IMR-90 (cell line): Measurements from ENCODE around the gene BCAR1. TPM values are rescaled to one million over a fixed set of nuclear protein-coding genes. Genes with fewer than 3 reads are reported as not detected.
A peak's percentile ranks its signal among the peaks of the same experiment; 100 is the strongest.

Source experiments
- ATAC-seq: fragments of 200-7000 bp; cut with Tn5 transposase; 2 replicates; pipeline ENCODE4 v1.9.1; 2020; ENCODE audit warnings: low read depth, mild to moderate bottlenecking, moderate library complexity
- BruUV-seq: library from RNA; stranded (reverse); fragments of 400-500 nt; replicated peaks from 2 replicates; lab custom pipeline; 2021; lab: Mats Ljungman, UMichigan
- CTCF ChIA-PET: fragments of 300-600 bp; formaldehyde crosslinking; extraction: SDS; loops from one replicate; lab custom pipeline; 2021; ENCODE audit warnings: antibody characterized with exemption; lab: Yijun Ruan, JAX
- POLR2A ChIA-PET: fragments of 300-600 bp; sonication (Branson Sonifier 250); formaldehyde crosslinking; loops from one replicate; lab custom pipeline; 2022; ENCODE audit warnings: antibody characterized with exemption; ENCODE audit not compliant: unreplicated experiment; lab: Charles Lee
- DNase-seq: peaks from one replicate; pipeline ENCODE4 v3.0.0; 2013
- H2AFZ ChIP-seq: replicated peaks from 2 replicates; pipeline ENCODE3; 2013; ENCODE audit warnings: low read length, mild to moderate bottlenecking; ENCODE audit not compliant: poor library complexity
- H2AK5ac ChIP-seq: 2 replicates; pipeline ENCODE4 v1.6.1; 2013; ENCODE audit warnings: low read depth, low read length, inconsistent platforms
- H2AK9ac ChIP-seq: replicated peaks from 2 replicates; pipeline ENCODE3; 2013; ENCODE audit warnings: mild to moderate bottlenecking, low read depth, low read length, moderate library complexity; ENCODE audit not compliant: poor library complexity
- H2BK120ac ChIP-seq: 2 replicates; pipeline ENCODE4 v1.6.1; 2013; ENCODE audit warnings: low read depth, low read length, inconsistent platforms
- H2BK15ac ChIP-seq: 3 replicates; pipeline ENCODE4 v1.6.1; 2013; ENCODE audit warnings: low read depth, low read length, inconsistent platforms
- H2BK20ac ChIP-seq: 2 replicates; pipeline ENCODE4 v1.6.1; 2013; ENCODE audit warnings: low read depth, mild to moderate bottlenecking, inconsistent platforms, low read length, moderate library complexity
- H2BK5ac ChIP-seq: 2 replicates; pipeline ENCODE4 v1.6.1; 2013; ENCODE audit warnings: mild to moderate bottlenecking, low read depth, low read length, inconsistent platforms; ENCODE audit not compliant: poor library complexity, severe bottlenecking
- H3K14ac ChIP-seq: replicated peaks from 2 replicates; pipeline ENCODE4 v1.6.1; 2013; ENCODE audit warnings: low read depth, low read length, inconsistent platforms
- H3K18ac ChIP-seq: 2 replicates; pipeline ENCODE4 v1.6.1; 2013; ENCODE audit warnings: low read depth, low read length, control low read depth
- H3K23ac ChIP-seq: 2 replicates; pipeline ENCODE4 v1.6.1; 2013; ENCODE audit warnings: low read depth, low read length, inconsistent platforms
- H3K27ac ChIP-seq: 2 replicates; pipeline ENCODE4 v1.5.1; 2013; ENCODE audit warnings: mild to moderate bottlenecking, control low read depth, low read length; ENCODE audit not compliant: insufficient read depth
- H3K27me3 ChIP-seq: 2 replicates; pipeline ENCODE4 v1.6.1; 2013; ENCODE audit warnings: low read length; ENCODE audit not compliant: control insufficient read depth, insufficient read depth
- H3K36me3 ChIP-seq: 2 replicates; pipeline ENCODE4 v1.6.1; 2013; ENCODE audit warnings: low read length, mixed read lengths; ENCODE audit not compliant: control insufficient read depth, insufficient read depth
- H3K4ac ChIP-seq: 2 replicates; pipeline ENCODE4 v1.6.1; 2013; ENCODE audit warnings: low read depth, low read length, inconsistent platforms
- H3K4me1 ChIP-seq: 2 replicates; pipeline ENCODE4 v1.6.1; 2013; ENCODE audit warnings: low read length, mixed read lengths; ENCODE audit not compliant: control insufficient read depth, insufficient read depth
- H3K4me2 ChIP-seq: 2 replicates; pipeline ENCODE4 v1.6.1; 2013; ENCODE audit warnings: low read depth, mild to moderate bottlenecking, control low read depth, low read length, moderate library complexity
- H3K4me3 ChIP-seq: 2 replicates; pipeline ENCODE4 v1.5.1; 2013; ENCODE audit warnings: low read depth, mild to moderate bottlenecking, control low read depth, low read length, moderate library complexity; ENCODE audit not compliant: insufficient read depth
- H3K56ac ChIP-seq: 2 replicates; pipeline ENCODE4 v1.6.1; 2013; ENCODE audit warnings: low read length, inconsistent platforms; ENCODE audit not compliant: insufficient read depth; ENCODE audit errors: extremely low read depth
- H3K79me1 ChIP-seq, 2 experiments: 2 replicates each; pipeline ENCODE4 v1.6.1; 2013; ENCODE audit warnings: low read length in 2 of 2, inconsistent platforms in 1 of 2, low read depth in 1 of 2
- H3K9ac ChIP-seq: 2 replicates; pipeline ENCODE4 v1.6.1; 2013; ENCODE audit warnings: low read depth, low read length, control low read depth
- H3K9me1 ChIP-seq: 2 replicates; pipeline ENCODE4 v1.6.1; 2013; ENCODE audit warnings: low read length, inconsistent platforms; ENCODE audit not compliant: insufficient read depth
- H3K9me3 ChIP-seq: 2 replicates; pipeline ENCODE4 v1.6.1; 2013; ENCODE audit warnings: low read length; ENCODE audit not compliant: control insufficient read depth, insufficient read depth
- H4K20me1 ChIP-seq: 2 replicates; pipeline ENCODE4 v1.6.1; 2013; ENCODE audit warnings: low read length, inconsistent platforms; ENCODE audit not compliant: insufficient read depth
- H4K5ac ChIP-seq: 2 replicates; pipeline ENCODE4 v1.6.1; 2013; ENCODE audit warnings: mild to moderate bottlenecking, low read depth, low read length, control low read depth
- H4K8ac ChIP-seq, 2 experiments: 2 replicates each; pipeline ENCODE4 v1.6.1; 2013; ENCODE audit warnings: low read depth in 2 of 2, low read length in 2 of 2, control low read depth in 1 of 2, inconsistent platforms in 1 of 2
- H4K91ac ChIP-seq: 2 replicates; pipeline ENCODE4 v1.6.1; 2013; ENCODE audit warnings: low read depth, low read length, inconsistent platforms; ENCODE audit not compliant: insufficient read depth
- BHLHE40 ChIP-seq: fragments of 150-350 bp; IDR thresholded peaks from 2 replicates; pipeline ENCODE4 v1.6.1; 2016; ENCODE audit warnings: mild to moderate bottlenecking, low read depth, low read length
- MAZ ChIP-seq: IDR thresholded peaks from 2 replicates; pipeline ENCODE4 v1.6.1; 2012; ENCODE audit warnings: low read depth, mild to moderate bottlenecking, low read length, improper control_type of control experiment, moderate library complexity, borderline replicate concordance
- WGBS, 2 experiments: methylation state at CpG; one replicate each; pipeline versions ENCODE4 v1.1.5 to v1.1.7; 2013; ENCODE audit warnings: missing lambda C conversion rate in 2 of 2; ENCODE audit not compliant: insufficient read length in 1 of 2; ENCODE audit errors: extremely low coverage in 2 of 2; 5-methylcytosine and 5-hydroxymethylcytosine counted together
- dilution Hi-C: fragments of 300-500 bp; cut with HindIII; formaldehyde crosslinking; loops from one replicate; pipeline ENCODE4 v1.14.3; 2018; ENCODE audit warnings: low sequenced_read_pairs; ENCODE audit not compliant: unreplicated experiment
- in situ Hi-C: fragments of 300-500 bp; cut with MboI; formaldehyde crosslinking; loops from 3 replicates; pipeline ENCODE4 v1.14.3; 2019; ENCODE audit warnings: low sequenced_read_pairs, inconsistent platforms, mixed read lengths
- intact Hi-C: fragments of 100-400 bp; cut with micrococcal nuclease; formaldehyde crosslinking; loops from 2 replicates; pipeline ENCODE4 v1.10.0; 2022
- polyA plus RNA-seq, 3 experiments: library from polyadenylated mRNA; depleted of rRNA; stranded (reverse); fragments of >200 nt; gene quantifications; 2 replicates each; pipeline ENCODE4 v1.2.3, GENCODE V29; 2012; ENCODE audit warnings: low replicate concordance in 1 of 3
- total RNA-seq: library from RNA; depleted of rRNA; stranded (reverse); fragments of >200 nt; gene quantifications from 2 replicates; pipeline ENCODE4 v1.2.3, GENCODE V29; 2012

Gene BCAR1
- total and polyA plus RNA-seq, 2 of the 4 experiments (the other 2 are of a cell fraction): 18.1 to 99.4 TPM

DNA sequence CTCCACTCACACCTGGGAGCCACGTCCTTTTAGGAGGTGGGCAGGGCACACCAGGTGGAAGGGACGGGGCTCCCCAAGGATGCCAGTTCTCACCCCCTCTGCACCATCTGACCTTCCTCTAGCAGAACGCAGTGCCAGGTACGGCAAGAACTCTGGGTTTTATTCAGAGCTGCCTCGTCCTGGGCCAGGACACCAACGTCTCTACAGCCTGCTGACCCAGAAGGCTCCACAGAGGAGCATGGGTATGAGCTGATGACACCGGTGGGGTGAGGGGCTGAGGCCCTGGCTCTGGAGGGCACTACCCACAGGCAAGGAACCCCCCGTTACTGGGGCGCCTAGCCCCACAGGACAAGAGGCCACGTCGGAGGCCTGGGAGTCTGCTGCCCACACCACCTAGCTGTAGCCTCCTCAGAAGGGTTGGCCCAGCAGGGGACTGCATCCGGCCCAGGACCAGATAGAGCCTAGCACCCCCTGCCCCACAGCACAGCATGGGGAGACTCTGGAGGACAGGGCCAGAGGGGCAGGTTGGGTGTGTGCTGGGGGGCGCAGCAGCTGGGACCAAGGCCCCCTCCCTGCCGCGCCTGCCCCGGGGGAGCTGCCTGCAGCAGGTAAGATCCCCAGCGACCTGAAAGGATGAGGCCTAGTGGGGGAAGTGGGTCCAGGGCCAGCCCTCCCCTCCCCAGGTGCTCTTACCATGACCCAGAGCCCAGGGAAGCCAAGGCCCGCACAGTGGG, 13.9 kb downstream of the BCAR1 start:
- no peaks in the 10 kb centered on the region for H3K27me3 ChIP-seq
- peaks cover 12 to 58% of the 10 kb centered on the region in 2 experiments for H3K79me1 ChIP-seq
- WGBS, 2 experiments: 85% methylated on average over 3 of the region's 18 CpGs; no CpG with 5 or more reads in 1 of the 2 experiments
- in situ Hi-C loops (no loop called here), dilution Hi-C loops (no loop called here), intact Hi-C loops (no loop called here)
- H2BK20ac ChIP-seq: 0 out of 2 replicates have a peak overlapping the region, but pooled peaks have one; percentile 18
- peak overlapping the region; percentile 45 for H3K9ac ChIP-seq
- peak overlapping the region; percentile 91 for H2AK5ac ChIP-seq
- peak overlapping the region; percentile 61 for H2AFZ ChIP-seq
- no peaks in the 10 kb centered on the region for H3K9me3 ChIP-seq
- H4K5ac ChIP-seq: 0 out of 2 replicates have a peak overlapping the region, but pooled peaks have one; percentile 28
- H3K4me1 ChIP-seq: peaks cover 33% of the 10 kb centered on the region
- POLR2A ChIA-PET: interaction anchor here (1.0 kb wide), 1 partner anchor 13 kb away, joined by 21 read pairs; no protein-coding TSS in a partner anchor
- 0 out of 3 replicates have a peak overlapping the region, but pooled peaks have one; percentile 80 for H2BK15ac ChIP-seq
- peak overlapping the region in 1 of 2 experiments; percentile 59; a peak in 2 of 4 replicates for H4K8ac ChIP-seq
- no peak overlapping the region for H3K18ac ChIP-seq
- peak overlapping the region; percentile 55 for H3K27ac ChIP-seq
- H3K56ac ChIP-seq: no peak overlapping the region
- H3K36me3 ChIP-seq: peaks cover 75% of the 10 kb centered on the region
- peak overlapping the region; percentile 74; the same call in 1 of the 2 replicates for H3K14ac ChIP-seq
- TF ChIP-seq MAZ (no peak), BHLHE40 (no peak)
- H3K23ac ChIP-seq: peak overlapping the region; percentile 85; the same call in 1 of the 2 replicates
- ATAC-seq (no peak), DNase-seq (no peak)
- H2BK120ac ChIP-seq: peak overlapping the region; percentile 42; the same call in 1 of the 2 replicates
- no peak overlapping the region for H3K4me3 ChIP-seq
- H2BK5ac ChIP-seq: peak overlapping the region; percentile 82
- no peak overlapping the region for H3K4me2 ChIP-seq
- H4K20me1 ChIP-seq: peaks cover 88% of the 10 kb centered on the region
- peak overlapping the region; percentile 12 for H4K91ac ChIP-seq
- peak overlapping the region; percentile 96 for H2AK9ac ChIP-seq
- peaks cover 7% of the 10 kb centered on the region for H3K9me1 ChIP-seq
- CTCF ChIA-PET: no interaction called here
- BruUV-seq: no TSS peak
- H3K4ac ChIP-seq: peak overlapping the region; percentile 72
